Measurements from ENCODE around the gene OXSR1.

DNA sequence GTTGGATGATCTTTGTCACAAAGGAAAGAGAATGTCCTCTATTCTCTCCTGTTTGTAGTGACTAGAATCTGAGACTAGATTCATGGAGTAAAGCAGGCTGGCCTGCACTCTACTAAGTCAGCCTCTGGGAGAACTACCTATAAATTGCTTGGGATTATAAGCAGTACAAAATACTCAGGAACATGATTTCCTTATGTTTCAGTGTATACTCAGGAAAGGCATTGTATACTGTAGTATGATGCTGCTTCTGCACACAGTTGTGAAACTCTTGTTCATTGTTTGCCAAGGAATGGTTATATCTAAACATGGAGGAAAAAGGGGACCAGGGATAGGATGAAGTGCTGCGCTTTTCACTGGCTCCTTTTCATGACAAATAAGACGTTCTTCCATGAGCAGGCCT is 49.2 kb downstream of the OXSR1 start:
- TF ChIP-seq, protein P1, sequence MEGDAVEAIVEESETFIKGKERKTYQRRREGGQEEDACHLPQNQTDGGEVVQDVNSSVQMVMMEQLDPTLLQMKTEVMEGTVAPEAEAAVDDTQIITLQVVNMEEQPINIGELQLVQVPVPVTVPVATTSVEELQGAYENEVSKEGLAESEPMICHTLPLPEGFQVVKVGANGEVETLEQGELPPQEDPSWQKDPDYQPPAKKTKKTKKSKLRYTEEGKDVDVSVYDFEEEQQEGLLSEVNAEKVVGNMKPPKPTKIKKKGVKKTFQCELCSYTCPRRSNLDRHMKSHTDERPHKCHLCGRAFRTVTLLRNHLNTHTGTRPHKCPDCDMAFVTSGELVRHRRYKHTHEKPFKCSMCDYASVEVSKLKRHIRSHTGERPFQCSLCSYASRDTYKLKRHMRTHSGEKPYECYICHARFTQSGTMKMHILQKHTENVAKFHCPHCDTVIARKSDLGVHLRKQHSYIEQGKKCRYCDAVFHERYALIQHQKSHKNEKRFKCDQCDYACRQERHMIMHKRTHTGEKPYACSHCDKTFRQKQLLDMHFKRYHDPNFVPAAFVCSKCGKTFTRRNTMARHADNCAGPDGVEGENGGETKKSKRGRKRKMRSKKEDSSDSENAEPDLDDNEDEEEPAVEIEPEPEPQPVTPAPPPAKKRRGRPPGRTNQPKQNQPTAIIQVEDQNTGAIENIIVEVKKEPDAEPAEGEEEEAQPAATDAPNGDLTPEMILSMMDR (IDR thresholded peaks at IDR 0.05): no peak
- TF ChIP-seq POLR2A (IDR thresholded peaks at IDR 0.05) (no peak), EP300 (IDR thresholded peaks at IDR 0.05) (no peak)
